ENCODE results near the gene DTYMK. TPM values are rescaled to one million over a fixed set of nuclear protein-coding genes. Genes with fewer than 3 reads are reported as not detected.
A peak's percentile ranks its signal among the peaks of the same experiment; 100 is the strongest.

DTYMK gene
- total RNA-seq, 1 donor from 2014 or later = 26.1 TPM

DNA sequence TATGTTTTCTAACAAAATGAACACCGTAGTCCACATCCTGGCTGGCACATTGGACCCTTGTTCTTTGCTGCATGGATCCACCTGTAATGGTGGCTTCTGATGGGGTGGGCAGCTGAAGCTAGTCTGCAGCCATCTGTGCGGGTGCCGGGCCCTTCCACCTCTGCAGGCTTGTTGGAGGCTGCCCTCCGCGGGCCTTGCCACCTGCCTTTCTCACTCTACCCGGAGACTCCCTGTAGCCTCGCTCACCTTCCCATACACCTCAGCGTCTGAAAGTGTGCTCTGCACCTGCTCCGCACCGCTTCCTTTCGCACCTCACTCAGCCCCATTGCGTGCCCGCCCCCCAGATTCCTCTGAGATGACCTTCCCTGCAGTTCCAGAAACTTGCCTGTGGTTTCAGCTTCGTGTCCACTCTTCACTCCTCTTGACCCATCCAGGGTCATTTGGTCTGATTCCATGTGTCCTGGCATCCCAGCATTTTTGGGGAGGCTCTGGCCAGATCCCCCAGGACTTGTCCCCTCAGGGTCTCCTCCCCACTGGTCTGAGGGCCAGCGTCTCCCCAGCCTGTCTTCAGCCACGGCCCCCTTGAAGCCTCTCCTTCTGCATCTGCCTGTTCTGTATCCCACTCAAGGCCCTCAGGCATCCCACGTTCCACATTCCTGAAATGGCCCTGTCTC lies 31.0 kb downstream of the DTYMK start:
- H2AFZ ChIP-seq (ENCODE audit: low read depth, low read length) = no peak overlapping the region
- no peaks in the 10 kb centered on the region for H3K27me3 Mint-ChIP-seq (ENCODE audit: low read depth, unreplicated experiment)
- peaks cover 7% of the 10 kb centered on the region for H3K4me1 Mint-ChIP-seq (ENCODE audit: low read depth, unreplicated experiment)
- H3K4me2 ChIP-seq (ENCODE audit: low read length) = no peak overlapping the region
- H3K27me3 ChIP-seq (ENCODE audit: insufficient read depth, low read length) = no peaks in the 10 kb centered on the region
- H3K79me2 ChIP-seq (ENCODE audit: insufficient read depth, low read length) = peaks cover 26% of the 10 kb centered on the region
- H3K36me3 ChIP-seq (ENCODE audit: insufficient read depth, low read length) = peaks cover 36% of the 10 kb centered on the region
- no peaks in the 10 kb centered on the region for H3K4me1 ChIP-seq (ENCODE audit: insufficient read depth, low read length)
- no peak overlapping the region for H3K9ac ChIP-seq (ENCODE audit: low read length)
- DNase-seq (ENCODE audit: low read depth) (no peak), FAIRE-seq (no peak)
- H3K4me3 Mint-ChIP-seq (ENCODE audit: unreplicated experiment) = no peak overlapping the region
- no peak overlapping the region for H3K27ac ChIP-seq (ENCODE audit: low read depth, low read length)
- peak overlapping the region; percentile 24 for H3K27ac Mint-ChIP-seq (ENCODE audit: unreplicated experiment)
- no peak for TF ChIP-seq CTCF (IDR thresholded peaks at IDR 0.05; ENCODE audit: insufficient read depth, low read depth, low read length)
- no peak for TF ChIP-seq EZH2 (IDR thresholded peaks at IDR 0.05; ENCODE audit: insufficient read depth, low read length)
- H3K36me3 Mint-ChIP-seq (ENCODE audit: low read depth, unreplicated experiment) = peaks cover 35% of the 10 kb centered on the region
- H3K9me3 Mint-ChIP-seq (ENCODE audit: unreplicated experiment) = no peaks in the 10 kb centered on the region
- no peak overlapping the region for H3K4me3 ChIP-seq (ENCODE audit: insufficient read depth, low read depth, low read length)
- H4K20me1 ChIP-seq (ENCODE audit: insufficient read depth, low read length) = peaks cover 40% of the 10 kb centered on the region
- no peaks in the 10 kb centered on the region for H3K9me3 ChIP-seq (ENCODE audit: insufficient read depth, low read depth, low read length)

- no peak overlapping the region for H2AFZ ChIP-seq (ENCODE audit: low read depth, low read length)
- no peak for DNase-seq (ENCODE audit: low read depth)
- H4K20me1 ChIP-seq (ENCODE audit: insufficient read depth, low read length) = peaks cover 47% of the 10 kb centered on the region
- Mint-ChIP-seq H3K9me3 (ENCODE audit: unreplicated experiment) (no peaks in the 10 kb centered on the region), H3K36me3 (ENCODE audit: low read depth, unreplicated experiment) (peaks cover 28% of the 10 kb centered on the region), H3K27me3 (ENCODE audit: low read depth, unreplicated experiment) (no peaks in the 10 kb centered on the region), H3K27ac (ENCODE audit: unreplicated experiment) (no peak overlapping the region), H3K4me3 (ENCODE audit: unreplicated experiment) (no peak overlapping the region), H3K4me1 (ENCODE audit: low read depth, unreplicated experiment) (peaks cover 10% of the 10 kb centered on the region)
- no peak overlapping the region for H3K9ac ChIP-seq (ENCODE audit: low read length)
- no peak for FAIRE-seq
- no peaks in the 10 kb centered on the region for H3K27me3 ChIP-seq (ENCODE audit: insufficient read depth, low read length)
- TF ChIP-seq EZH2 (IDR thresholded peaks at IDR 0.05; ENCODE audit: insufficient read depth, low read length) (no peak), CTCF (IDR thresholded peaks at IDR 0.05; ENCODE audit: insufficient read depth, low read depth, low read length) (no peak)
- no peaks in the 10 kb centered on the region for H3K9me3 ChIP-seq (ENCODE audit: insufficient read depth, low read depth, low read length)
- peaks cover 37% of the 10 kb centered on the region for H3K79me2 ChIP-seq (ENCODE audit: insufficient read depth, low read length)
- peaks cover 30% of the 10 kb centered on the region for H3K36me3 ChIP-seq (ENCODE audit: insufficient read depth, low read length)
- no peak overlapping the region for H3K4me2 ChIP-seq (ENCODE audit: low read length)
- H3K4me3 ChIP-seq (ENCODE audit: insufficient read depth, low read depth, low read length) = no peak overlapping the region
- H3K4me1 ChIP-seq (ENCODE audit: insufficient read depth, low read length) = no peaks in the 10 kb centered on the region
- no peak overlapping the region for H3K27ac ChIP-seq (ENCODE audit: low read depth, low read length)
These were observed 32.1 kb downstream of the DTYMK start for GRCh38 chr2:241654551-241654950.

GRCh38 chr2:241653210-241653750 lies 33.3 kb downstream of the DTYMK start:
- H3K4me3 Mint-ChIP-seq (ENCODE audit: unreplicated experiment) = no peak overlapping the region
- peaks cover 20% of the 10 kb centered on the region for H3K36me3 Mint-ChIP-seq (ENCODE audit: low read depth, unreplicated experiment)
- Histone ChIP-seq H3K4me1 (ENCODE audit: insufficient read depth, low read length) (no peaks in the 10 kb centered on the region), H3K36me3 (ENCODE audit: insufficient read depth, low read length) (peaks cover 30% of the 10 kb centered on the region), H3K9me3 (ENCODE audit: insufficient read depth, low read depth, low read length) (no peaks in the 10 kb centered on the region), H3K9ac (ENCODE audit: low read length) (no peak overlapping the region), H4K20me1 (ENCODE audit: insufficient read depth, low read length) (peaks cover 57% of the 10 kb centered on the region), H2AFZ (ENCODE audit: low read depth, low read length) (no peak overlapping the region), H3K79me2 (ENCODE audit: insufficient read depth, low read length) (peaks cover 50% of the 10 kb centered on the region), H3K27ac (ENCODE audit: low read depth, low read length) (no peak overlapping the region), H3K4me2 (ENCODE audit: low read length) (no peak overlapping the region), H3K27me3 (ENCODE audit: insufficient read depth, low read length) (no peaks in the 10 kb centered on the region), H3K4me3 (ENCODE audit: insufficient read depth, low read depth, low read length) (no peak overlapping the region)
- H3K9me3 Mint-ChIP-seq (ENCODE audit: unreplicated experiment) = no peaks in the 10 kb centered on the region
- no peak for FAIRE-seq
- H3K27me3 Mint-ChIP-seq (ENCODE audit: low read depth, unreplicated experiment) = no peaks in the 10 kb centered on the region
- H3K27ac Mint-ChIP-seq (ENCODE audit: unreplicated experiment) = no peak overlapping the region
- no peak for DNase-seq (ENCODE audit: low read depth)
- TF ChIP-seq EZH2 (IDR thresholded peaks at IDR 0.05; ENCODE audit: insufficient read depth, low read length) (no peak), CTCF (IDR thresholded peaks at IDR 0.05; ENCODE audit: insufficient read depth, low read depth, low read length) (no peak)
- H3K4me1 Mint-ChIP-seq (ENCODE audit: low read depth, unreplicated experiment) = peaks cover 10% of the 10 kb centered on the region
